GM12878 (cell line): ENCODE results near the gene DYRK4. TPM values are rescaled to one million over a fixed set of nuclear protein-coding genes. Genes with fewer than 3 reads are reported as not detected.

ENCODE experiments used
- ATAC-seq: fragments of 200-7000 bp; cut with Tn5 transposase; 3 replicates; pipeline ENCODE4 v1.9.1; 2020; ENCODE audit warnings: mild to moderate bottlenecking, moderate library complexity
- BruUV-seq: library from RNA; stranded (reverse); fragments of 400-500 nt; replicated peaks from 2 replicates; lab custom pipeline; 2021; lab: Mats Ljungman, UMichigan
- CTCF ChIA-PET: fragments of 300-600 bp; sonication (Branson Sonifier 250); formaldehyde crosslinking; extraction: SDS; loops from one replicate; lab custom pipeline; 2021; ENCODE audit warnings: inconsistent platforms; lab: Yijun Ruan, JAX
- POLR2A ChIA-PET: fragments of 350-600 bp; formaldehyde crosslinking; extraction: SDS; loops from one replicate; lab custom pipeline; 2021; ENCODE audit warnings: inconsistent platforms; lab: Charles Lee
- RAD21 ChIA-PET: fragments of 300-600 bp; sonication (Branson Sonifier 250); formaldehyde crosslinking; loops from one replicate; lab custom pipeline; 2023; ENCODE audit warnings: antibody characterized with exemption; ENCODE audit not compliant: unreplicated experiment; lab: Charles Lee
- SMC1A ChIA-PET: fragments of 300-600 bp; sonication (Branson Sonifier 250); formaldehyde crosslinking; loops from one replicate; lab custom pipeline; 2023; ENCODE audit not compliant: unreplicated experiment, uncharacterized antibody; lab: Charles Lee
- DNase-seq: peaks from one replicate; pipeline ENCODE4 v3.0.0-alpha.2; 2011; ENCODE audit warnings: low read depth, low spot score
- FAIRE-seq: peaks from 3 replicates; lab custom pipeline; 2011; peaks lifted over from hg19 to GRCh38; lab: Jason Lieb, UNC
- H2AFZ ChIP-seq: 2 replicates; pipeline ENCODE4 v1.6.0; 2011; ENCODE audit warnings: low read depth, low read length, control low read depth; ENCODE audit not compliant: control insufficient read depth
- H3K27ac ChIP-seq: 2 replicates; pipeline ENCODE4 v1.5.1; 2011; ENCODE audit warnings: control low read depth; ENCODE audit not compliant: control insufficient read depth, insufficient read depth
- H3K27me3 ChIP-seq, 2 experiments: replicated peaks in 1 of 2; 2 replicates each; pipeline versions ENCODE4 v1.6.0 to v1.6.1; 2011; ENCODE audit warnings: low read length in 1 of 2; ENCODE audit not compliant: control insufficient read depth in 2 of 2, insufficient read depth in 2 of 2
- H3K36me3 ChIP-seq, 2 experiments: 2 replicates each; pipeline ENCODE4 v1.5.1; 2011; ENCODE audit warnings: low read length in 1 of 2; ENCODE audit not compliant: control insufficient read depth in 2 of 2, insufficient read depth in 2 of 2
- H3K4me1 ChIP-seq: 2 replicates; pipeline ENCODE4 v1.6.1; 2011; ENCODE audit warnings: mild to moderate bottlenecking, low read length, moderate library complexity, mixed read lengths; ENCODE audit not compliant: control insufficient read depth, insufficient read depth
- H3K4me2 ChIP-seq: 2 replicates; pipeline ENCODE4 v1.6.0; 2011; ENCODE audit warnings: control low read depth; ENCODE audit not compliant: control insufficient read depth, insufficient read depth
- H3K4me3 ChIP-seq: fragments of 200-600 bp; sonication (generic); 2 replicates; pipeline ENCODE4 v1.5.1; 2016
- H3K79me2 ChIP-seq: 2 replicates; pipeline ENCODE4 v1.6.0; 2011; ENCODE audit warnings: low read length; ENCODE audit not compliant: control insufficient read depth, insufficient read depth
- H3K9ac ChIP-seq: 2 replicates; pipeline ENCODE4 v1.8.0; 2011; ENCODE audit warnings: low read length, control low read depth, mixed read lengths; ENCODE audit not compliant: control insufficient read depth, insufficient read depth
- H3K9me3 ChIP-seq: replicated peaks from 3 replicates; pipeline ENCODE4 v1.5.1; 2011; ENCODE audit warnings: mild to moderate bottlenecking, low read length; ENCODE audit not compliant: control insufficient read depth, insufficient read depth
- H4K20me1 ChIP-seq: 2 replicates; pipeline ENCODE4 v1.6.0; 2011; ENCODE audit not compliant: control insufficient read depth, insufficient read depth
- BACH1 ChIP-seq: fragments of 450-650 bp; IDR thresholded peaks from 2 replicates; pipeline ENCODE4 v1.6.1; 2017; ENCODE audit warnings: mild to moderate bottlenecking, borderline replicate concordance
- BRCA1 ChIP-seq: IDR thresholded peaks from 2 replicates; pipeline ENCODE4 v1.6.1; 2011; ENCODE audit warnings: low read depth, low read length, improper control_type of control experiment
- HDAC6 ChIP-seq: fragments of 200-600 bp; sonication (generic); IDR thresholded peaks from one replicate; pipeline ENCODE4 v1.8.0; 2017; ENCODE audit warnings: antibody characterized with exemption; ENCODE audit not compliant: unreplicated experiment
- JUND ChIP-seq: IDR thresholded peaks from 2 replicates; pipeline ENCODE4 v1.6.1; 2012; ENCODE audit warnings: low read depth, mild to moderate bottlenecking, low read length, improper control_type of control experiment, moderate library complexity
- MYC ChIP-seq: IDR thresholded peaks from 2 replicates; pipeline ENCODE4 v1.6.1; 2011; ENCODE audit warnings: mild to moderate bottlenecking, low read length, moderate library complexity, inconsistent platforms; ENCODE audit not compliant: insufficient read depth, insufficient replicate concordance, insufficient read length, severe bottlenecking
- NRF1 ChIP-seq: conservative IDR thresholded peaks from 2 replicates; pipeline ENCODE4 v1.6.1; 2011; ENCODE audit warnings: mild to moderate bottlenecking, low read depth, low read length, improper control_type of control experiment
- POLR2A ChIP-seq: IDR thresholded peaks from 2 replicates; pipeline ENCODE4 v1.6.1; 2011; ENCODE audit warnings: low read depth, mild to moderate bottlenecking, low read length
- POLR2AphosphoS5 ChIP-seq: IDR thresholded peaks from 2 replicates; pipeline ENCODE4 v1.6.1; 2011; ENCODE audit warnings: mild to moderate bottlenecking, low read length, inconsistent platforms
- RELA ChIP-seq: fragments of 450-650 bp; IDR thresholded peaks from 2 replicates; pipeline ENCODE4 v1.8.0; 2014; ENCODE audit warnings: borderline replicate concordance; ENCODE audit not compliant: partially characterized antibody
- SMARCA5 ChIP-seq: fragments of 450-650 bp; IDR thresholded peaks from 2 replicates; pipeline ENCODE4 v1.6.1; 2017; ENCODE audit warnings: mild to moderate bottlenecking
- TBL1XR1 ChIP-seq: IDR thresholded peaks from 2 replicates; pipeline ENCODE4 v1.6.1; 2012; ENCODE audit warnings: low read depth, low read length, improper control_type of control experiment
- YBX1 ChIP-seq: fragments of 450-650 bp; IDR thresholded peaks from 2 replicates; pipeline ENCODE4 v1.6.1; 2016; ENCODE audit warnings: antibody characterized with exemption
- YY1 ChIP-seq: IDR thresholded peaks from 2 replicates; pipeline ENCODE4 v1.6.1; 2011; ENCODE audit warnings: low read depth, mild to moderate bottlenecking, low read length
- WGBS: methylation state at CpG from one replicate; pipeline ENCODE4 v1.1.6; 2016; ENCODE audit warnings: low lambda C conversion rate; ENCODE audit not compliant: insufficient replicate concordance, insufficient coverage; ENCODE audit errors: missing lambda C conversion rate; 5-methylcytosine and 5-hydroxymethylcytosine counted together
- in situ Hi-C: fragments of 300-500 bp; cut with MboI; formaldehyde crosslinking; loops from 9 replicates; pipeline ENCODE4 v1.14.3; 2018; ENCODE audit warnings: mixed read lengths
- intact Hi-C: fragments of 100-400 bp; cut with micrococcal nuclease; formaldehyde crosslinking; loops from one replicate; pipeline ENCODE4 v1.14.2; 2022; ENCODE audit not compliant: unreplicated experiment
- polyA plus RNA-seq, 11 experiments: library from polyadenylated mRNA; depleted of rRNA in 4 of 11; unstranded in 6 of 11; stranded (reverse) in 5 of 11; fragments of >200 nt; fragmentation: Nextera tagmentation in 4 of 11; fragmentation: Illumina TruSeq in 1 of 11; extraction: Ambion mirVana in 4 of 11; extraction: Trizol in 1 of 11; gene quantifications; 1 replicate in 1 of 11; 2 replicates in 10 of 11; pipeline versions ENCODE4 v1.2.1 to v1.2.3, GENCODE V29; 2011 to 2016; ENCODE audit warnings: inconsistent platforms in 2 of 11, missing spikeins in 2 of 11, low read depth in 1 of 11
- total RNA-seq, 4 experiments: library from RNA; depleted of rRNA in 3 of 4; stranded (reverse); fragments of >200 nt in 3 of 4; fragmentation: Illumina TruSeq in 1 of 4; extraction: Trizol in 1 of 4; gene quantifications; 2 replicates each; pipeline versions ENCODE4 v1.2.1 to v1.2.3, GENCODE V29; 2013 to 2021
- TF ChIP-seq, protein P1 (sequence below): fragments of 450-650 bp; IDR thresholded peaks from 2 replicates; pipeline ENCODE4 v1.6.1; 2016; ENCODE audit warnings: mild to moderate bottlenecking
- TF ChIP-seq, protein P2 (sequence below), 3 experiments: IDR thresholded peaks in 2 of 3; conservative IDR thresholded peaks in 1 of 3; 2 replicates each; pipeline ENCODE4 v1.5.1; 2011; ENCODE audit warnings: low read depth in 3 of 3, low read length in 3 of 3, mild to moderate bottlenecking in 3 of 3, control low read depth in 2 of 3, moderate library complexity in 2 of 3, inconsistent platforms in 1 of 3, mixed read lengths in 1 of 3; ENCODE audit not compliant: control insufficient read depth in 2 of 3, insufficient read depth in 1 of 3; ENCODE audit errors: extremely low read depth in 1 of 3
- TF ChIP-seq, protein P3 (sequence below): IDR thresholded peaks from 2 replicates; pipeline ENCODE4 v1.6.1; 2011; ENCODE audit warnings: low read depth, low read length, improper control_type of control experiment, borderline replicate concordance
- TF ChIP-seq, protein P4 (sequence below): fragments of 450-650 bp; IDR thresholded peaks from 2 replicates; pipeline ENCODE4 v1.6.1; 2017; ENCODE audit warnings: mild to moderate bottlenecking, low read depth, inconsistent platforms; ENCODE audit not compliant: poor library complexity, severe bottlenecking

Gene DYRK4
- total and polyA plus RNA-seq, 10 of the 15 experiments (the other 5 are each of a cell fraction or from before 2014, with no cell fraction given): 30.8 to 66.7 (median 46.8) TPM

DNA sequence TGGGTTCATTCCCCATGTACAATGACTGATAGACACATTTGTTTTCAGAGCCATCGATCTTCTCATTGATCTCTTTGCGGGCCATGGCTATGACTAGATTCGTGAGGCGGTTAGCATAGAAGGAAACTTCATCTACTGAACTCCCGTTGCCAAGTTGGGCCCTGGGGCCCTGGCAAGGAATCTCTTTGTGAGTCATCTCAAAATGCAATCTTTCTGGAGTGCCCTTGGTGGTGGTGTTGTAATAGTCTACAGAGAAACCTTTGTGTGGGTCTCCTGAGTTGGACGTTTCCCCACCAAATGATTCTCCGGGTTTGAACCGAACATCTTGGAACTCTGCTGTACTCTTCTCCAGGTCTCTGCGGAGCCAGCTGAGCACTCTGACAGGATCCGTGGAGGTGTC is 66.4 kb downstream of the DYRK4 start:
- H3K4me2 ChIP-seq: no peak overlapping the region
- ATAC-seq (no peak), FAIRE-seq (no peak), DNase-seq (no peak)
- H3K27ac ChIP-seq: no peak overlapping the region
- in situ Hi-C loops: no loop called here
- no peaks in the 10 kb centered on the region; a peak in 1 of 4 replicates for H3K27me3 ChIP-seq
- no peak overlapping the region for H2AFZ ChIP-seq
- no peaks in the 10 kb centered on the region for H4K20me1 ChIP-seq
- intact Hi-C loops: no loop called here
- H3K4me3 ChIP-seq: no peak overlapping the region
- no peaks in the 10 kb centered on the region for H3K4me1 ChIP-seq
- no TSS peak for BruUV-seq
- ChIA-PET CTCF (no interaction called here), RAD21 (no interaction called here), SMC1A (no interaction called here), POLR2A (no interaction called here)
- no peaks in the 10 kb centered on the region for H3K79me2 ChIP-seq
- no peak overlapping the region for H3K9ac ChIP-seq
- TF ChIP-seq BRCA1 (no peak), YBX1 (no peak), MYC (no peak), JUND (no peak), RELA (no peak), YY1 (no peak), SMARCA5 (no peak), TBL1XR1 (no peak), HDAC6 (no peak), BACH1 (no peak), POLR2A (no peak), POLR2AphosphoS5 (no peak), NRF1 (no peak)
- TF ChIP-seq, protein P1, sequence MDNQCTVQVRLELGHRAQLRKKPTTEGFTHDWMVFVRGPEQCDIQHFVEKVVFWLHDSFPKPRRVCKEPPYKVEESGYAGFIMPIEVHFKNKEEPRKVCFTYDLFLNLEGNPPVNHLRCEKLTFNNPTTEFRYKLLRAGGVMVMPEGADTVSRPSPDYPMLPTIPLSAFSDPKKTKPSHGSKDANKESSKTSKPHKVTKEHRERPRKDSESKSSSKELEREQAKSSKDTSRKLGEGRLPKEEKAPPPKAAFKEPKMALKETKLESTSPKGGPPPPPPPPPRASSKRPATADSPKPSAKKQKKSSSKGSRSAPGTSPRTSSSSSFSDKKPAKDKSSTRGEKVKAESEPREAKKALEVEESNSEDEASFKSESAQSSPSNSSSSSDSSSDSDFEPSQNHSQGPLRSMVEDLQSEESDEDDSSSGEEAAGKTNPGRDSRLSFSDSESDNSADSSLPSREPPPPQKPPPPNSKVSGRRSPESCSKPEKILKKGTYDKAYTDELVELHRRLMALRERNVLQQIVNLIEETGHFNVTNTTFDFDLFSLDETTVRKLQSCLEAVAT: no peak
- TF ChIP-seq, protein P2, sequence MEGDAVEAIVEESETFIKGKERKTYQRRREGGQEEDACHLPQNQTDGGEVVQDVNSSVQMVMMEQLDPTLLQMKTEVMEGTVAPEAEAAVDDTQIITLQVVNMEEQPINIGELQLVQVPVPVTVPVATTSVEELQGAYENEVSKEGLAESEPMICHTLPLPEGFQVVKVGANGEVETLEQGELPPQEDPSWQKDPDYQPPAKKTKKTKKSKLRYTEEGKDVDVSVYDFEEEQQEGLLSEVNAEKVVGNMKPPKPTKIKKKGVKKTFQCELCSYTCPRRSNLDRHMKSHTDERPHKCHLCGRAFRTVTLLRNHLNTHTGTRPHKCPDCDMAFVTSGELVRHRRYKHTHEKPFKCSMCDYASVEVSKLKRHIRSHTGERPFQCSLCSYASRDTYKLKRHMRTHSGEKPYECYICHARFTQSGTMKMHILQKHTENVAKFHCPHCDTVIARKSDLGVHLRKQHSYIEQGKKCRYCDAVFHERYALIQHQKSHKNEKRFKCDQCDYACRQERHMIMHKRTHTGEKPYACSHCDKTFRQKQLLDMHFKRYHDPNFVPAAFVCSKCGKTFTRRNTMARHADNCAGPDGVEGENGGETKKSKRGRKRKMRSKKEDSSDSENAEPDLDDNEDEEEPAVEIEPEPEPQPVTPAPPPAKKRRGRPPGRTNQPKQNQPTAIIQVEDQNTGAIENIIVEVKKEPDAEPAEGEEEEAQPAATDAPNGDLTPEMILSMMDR (IDR thresholded peaks at IDR 0.05 in 2 of 3, conservative IDR thresholded peaks at IDR 0.05 in 1 of 3; ENCODE audit: control insufficient read depth in 2 of 3, extremely low read depth in 1 of 3, insufficient read depth in 1 of 3, low read depth in 3 of 3, low read length in 3 of 3): no peak
- TF ChIP-seq, protein P3, sequence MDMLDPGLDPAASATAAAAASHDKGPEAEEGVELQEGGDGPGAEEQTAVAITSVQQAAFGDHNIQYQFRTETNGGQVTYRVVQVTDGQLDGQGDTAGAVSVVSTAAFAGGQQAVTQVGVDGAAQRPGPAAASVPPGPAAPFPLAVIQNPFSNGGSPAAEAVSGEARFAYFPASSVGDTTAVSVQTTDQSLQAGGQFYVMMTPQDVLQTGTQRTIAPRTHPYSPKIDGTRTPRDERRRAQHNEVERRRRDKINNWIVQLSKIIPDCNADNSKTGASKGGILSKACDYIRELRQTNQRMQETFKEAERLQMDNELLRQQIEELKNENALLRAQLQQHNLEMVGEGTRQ: no peak
- TF ChIP-seq, protein P4, sequence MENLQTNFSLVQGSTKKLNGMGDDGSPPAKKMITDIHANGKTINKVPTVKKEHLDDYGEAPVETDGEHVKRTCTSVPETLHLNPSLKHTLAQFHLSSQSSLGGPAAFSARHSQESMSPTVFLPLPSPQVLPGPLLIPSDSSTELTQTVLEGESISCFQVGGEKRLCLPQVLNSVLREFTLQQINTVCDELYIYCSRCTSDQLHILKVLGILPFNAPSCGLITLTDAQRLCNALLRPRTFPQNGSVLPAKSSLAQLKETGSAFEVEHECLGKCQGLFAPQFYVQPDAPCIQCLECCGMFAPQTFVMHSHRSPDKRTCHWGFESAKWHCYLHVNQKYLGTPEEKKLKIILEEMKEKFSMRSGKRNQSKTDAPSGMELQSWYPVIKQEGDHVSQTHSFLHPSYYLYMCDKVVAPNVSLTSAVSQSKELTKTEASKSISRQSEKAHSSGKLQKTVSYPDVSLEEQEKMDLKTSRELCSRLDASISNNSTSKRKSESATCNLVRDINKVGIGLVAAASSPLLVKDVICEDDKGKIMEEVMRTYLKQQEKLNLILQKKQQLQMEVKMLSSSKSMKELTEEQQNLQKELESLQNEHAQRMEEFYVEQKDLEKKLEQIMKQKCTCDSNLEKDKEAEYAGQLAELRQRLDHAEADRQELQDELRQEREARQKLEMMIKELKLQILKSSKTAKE: no peak
- WGBS: 77% methylated on average over 10 of the region's 10 CpGs
- no peaks in the 10 kb centered on the region for H3K36me3 ChIP-seq
- H3K9me3 ChIP-seq: no peaks in the 10 kb centered on the region
